GM12878 (cell line): ENCODE measurements around the gene RHPN2.

Experiments used
- CTCF ChIP-seq, 3 experiments: IDR thresholded peaks in 2 of 3; conservative IDR thresholded peaks in 1 of 3; 2 replicates each; pipeline ENCODE4 v1.5.1; 2011; ENCODE audit warnings: low read depth in 3 of 3, low read length in 3 of 3, mild to moderate bottlenecking in 3 of 3, control low read depth in 2 of 3, moderate library complexity in 2 of 3, inconsistent platforms in 1 of 3, mixed read lengths in 1 of 3; ENCODE audit not compliant: control insufficient read depth in 2 of 3, insufficient read depth in 1 of 3; ENCODE audit errors: extremely low read depth in 1 of 3
- IRF3 ChIP-seq: fragments of 450-650 bp; IDR thresholded peaks from 2 replicates; pipeline ENCODE4 v1.6.1; 2014; ENCODE audit warnings: mild to moderate bottlenecking
- SMC3 ChIP-seq: IDR thresholded peaks from 2 replicates; pipeline ENCODE4 v1.6.1; 2011; ENCODE audit warnings: low read length, improper control_type of control experiment, borderline replicate concordance
- YY1 ChIP-seq: IDR thresholded peaks from 2 replicates; pipeline ENCODE4 v1.6.1; 2011; ENCODE audit warnings: low read depth, mild to moderate bottlenecking, low read length

GRCh38 chr19:33048806-33049676 is 15.6 kb downstream of the RHPN2 start:
- TF ChIP-seq IRF3 (no peak), YY1 (no peak), CTCF (IDR thresholded peaks at IDR 0.05 in 2 of 3, conservative IDR thresholded peaks at IDR 0.05 in 1 of 3; ENCODE audit: control insufficient read depth in 2 of 3, extremely low read depth in 1 of 3, insufficient read depth in 1 of 3, low read depth in 3 of 3, low read length in 3 of 3) (no peak), SMC3 (no peak)
